WTC11 (cell line): ENCODE data around the gene FGB. TPM values are rescaled to one million over a fixed set of nuclear protein-coding genes. Genes with fewer than 3 reads are reported as not detected.

Source experiments
- ATAC-seq: fragments of 200-7000 bp; cut with Tn5 transposase; 2 replicates; pipeline ENCODE4 v1.10.0; 2021; ENCODE audit warnings: mild to moderate bottlenecking, moderate library complexity
- CTCF ChIA-PET: fragments of 300-600 bp; sonication (Branson Sonifier 250); formaldehyde crosslinking; loops from one replicate; lab custom pipeline; 2021; ENCODE audit warnings: antibody characterized with exemption; lab: Charles Lee
- POLR2A ChIA-PET: fragments of 350-600 bp; sonication (Branson Sonifier 250); formaldehyde crosslinking; loops from one replicate; lab custom pipeline; 2021; ENCODE audit warnings: antibody characterized with exemption; lab: Charles Lee
- DNase-seq: peaks from one replicate; pipeline ENCODE4 v3.0.0; 2021; ENCODE audit warnings: low spot score
- H3K27ac Mint-ChIP-seq: 2 replicates; pipeline ENCODE4 v1.8.0; 2021; ENCODE audit warnings: mixed read lengths
- H3K27me3 Mint-ChIP-seq: 2 replicates; pipeline ENCODE4 v1.8.0; 2021; ENCODE audit warnings: low read depth, mild to moderate bottlenecking, moderate library complexity, mixed read lengths
- H3K36me3 Mint-ChIP-seq: 2 replicates; pipeline ENCODE4 v1.8.0; 2021; ENCODE audit warnings: mixed read lengths
- H3K4me1 Mint-ChIP-seq: 2 replicates; pipeline ENCODE4 v1.8.0; 2022; ENCODE audit warnings: mixed read lengths
- H3K4me3 Mint-ChIP-seq: 2 replicates; pipeline ENCODE4 v1.8.0; 2021; ENCODE audit warnings: mild to moderate bottlenecking, moderate library complexity, mixed read lengths
- H3K9me3 Mint-ChIP-seq: 2 replicates; pipeline ENCODE4 v1.8.0; 2021; ENCODE audit warnings: mixed read lengths
- CREM ChIP-seq: sonication (generic); formaldehyde crosslinking; IDR thresholded peaks from 2 replicates; pipeline ENCODE4 v1.8.1; 2022; ENCODE audit warnings: mild to moderate bottlenecking, missing genetic modification reagents, moderate library complexity
- FOXJ3 ChIP-seq: sonication (generic); formaldehyde crosslinking; IDR thresholded peaks from 2 replicates; pipeline ENCODE4 v1.9.0; 2021; ENCODE audit warnings: missing genetic modification reagents, mild to moderate bottlenecking, borderline replicate concordance
- GABPB1 ChIP-seq: sonication (generic); formaldehyde crosslinking; IDR thresholded peaks from 2 replicates; pipeline ENCODE4 v1.8.1; 2023; ENCODE audit warnings: mild to moderate bottlenecking, missing genetic modification reagents
- GTF2I ChIP-seq: fragments of 250-450 bp; sonication (Bioruptor Pico); conservative IDR thresholded peaks from 2 replicates; pipeline ENCODE4 v1.4.0; 2021; ENCODE audit warnings: mild to moderate bottlenecking
- NFATC4 ChIP-seq: fragments of 250-450 bp; sonication (Bioruptor Pico); IDR thresholded peaks from 2 replicates; pipeline ENCODE4 v1.9.0; 2021; ENCODE audit warnings: mild to moderate bottlenecking
- RELA ChIP-seq: sonication (generic); formaldehyde crosslinking; IDR thresholded peaks from 2 replicates; pipeline ENCODE4 v1.8.1; 2022; ENCODE audit warnings: missing genetic modification reagents, mild to moderate bottlenecking, borderline replicate concordance
- SP1 ChIP-seq: sonication (generic); formaldehyde crosslinking; conservative IDR thresholded peaks from 2 replicates; pipeline ENCODE4 v1.8.1; 2022; ENCODE audit warnings: missing genetic modification reagents
- ZNF121 ChIP-seq: sonication (generic); formaldehyde crosslinking; IDR thresholded peaks from 2 replicates; pipeline ENCODE4 v1.8.0; 2023; ENCODE audit warnings: missing genetic modification reagents
- ZNF263 ChIP-seq: sonication (generic); formaldehyde crosslinking; IDR thresholded peaks from 2 replicates; pipeline ENCODE4 v1.8.1; 2022; ENCODE audit warnings: low read depth, mild to moderate bottlenecking, moderate library complexity, missing genetic modification reagents
- ZNF671 ChIP-seq: fragments of 250-450 bp; sonication (Bioruptor Pico); IDR thresholded peaks from 2 replicates; pipeline ENCODE4 v1.8.0; 2021; ENCODE audit warnings: mild to moderate bottlenecking
- total RNA-seq: library from RNA; stranded (reverse); gene quantifications from 3 replicates; pipeline ENCODE4 v1.2.3, GENCODE V29; 2021
- TF ChIP-seq, protein P1 (sequence below): sonication (generic); formaldehyde crosslinking; IDR thresholded peaks from 2 replicates; pipeline ENCODE4 v1.8.0; 2022; ENCODE audit warnings: mild to moderate bottlenecking, missing genetic modification reagents
- TF ChIP-seq, protein P2 (sequence below): sonication (generic); formaldehyde crosslinking; IDR thresholded peaks from 2 replicates; pipeline ENCODE4 v1.8.0; 2023; ENCODE audit warnings: mild to moderate bottlenecking, missing genetic modification reagents
- TF ChIP-seq, protein P3 (sequence below): sonication (generic); formaldehyde crosslinking; IDR thresholded peaks from 2 replicates; pipeline ENCODE4 v1.8.1; 2022; ENCODE audit warnings: mild to moderate bottlenecking, moderate library complexity, missing genetic modification reagents

FGB gene
- total RNA-seq, 1 experiment from 2014 or later = 2.3 TPM

DNA sequence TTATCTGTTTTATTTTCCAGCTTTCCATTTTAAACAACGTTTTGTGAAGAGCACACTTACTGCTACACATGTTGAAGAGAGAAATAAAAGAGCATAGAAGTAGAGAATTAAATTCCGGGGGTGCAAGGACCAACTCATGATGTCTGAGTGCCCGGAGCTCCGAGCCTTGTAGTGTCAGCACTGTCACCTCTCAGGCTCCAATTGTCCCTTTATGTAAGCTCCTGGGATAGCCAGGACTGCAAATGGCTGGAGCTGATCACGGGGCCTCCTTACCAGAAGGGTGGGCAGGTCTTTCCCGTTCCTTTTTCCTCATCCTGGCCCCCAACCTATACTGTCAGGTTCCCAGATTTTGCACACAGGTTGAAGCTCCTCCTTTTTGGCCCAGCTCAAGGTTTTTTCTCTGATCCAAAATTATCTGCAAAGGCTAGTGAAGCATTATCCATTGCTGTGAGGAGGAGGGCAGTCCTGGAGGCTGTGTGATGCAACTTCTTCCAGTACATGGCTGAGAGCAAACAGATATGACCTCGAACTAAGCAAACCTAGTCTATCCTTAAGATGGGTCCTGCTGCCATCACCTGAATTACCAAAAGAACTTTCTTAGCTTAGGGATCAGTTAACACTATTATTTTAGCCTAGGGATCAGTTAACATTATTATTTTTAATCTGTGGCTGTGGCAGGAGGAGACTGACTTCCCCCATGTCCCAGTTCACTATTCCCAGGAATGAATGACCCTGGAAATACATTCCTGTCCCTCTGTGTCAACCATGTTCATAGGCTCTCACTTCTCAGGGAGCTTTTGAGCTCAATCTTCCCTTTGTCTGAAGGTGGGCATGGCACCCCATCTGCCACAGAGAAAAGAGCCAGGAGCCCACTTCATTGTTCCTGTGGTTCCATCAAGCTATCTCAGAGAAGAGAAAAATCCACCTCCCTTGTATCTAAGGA lies 49.9 kb downstream of the FGB start, which contains the start of gene FGG:
Gene FGG (minus strand): TSS at position 185 of the 943 bp plus-strand sequence. CDS start 47 bp downstream, at position 138.
- H3K27me3 Mint-ChIP-seq = no peaks in the 10 kb centered on the region; the same call in 1 of the 2 replicates

DNA sequence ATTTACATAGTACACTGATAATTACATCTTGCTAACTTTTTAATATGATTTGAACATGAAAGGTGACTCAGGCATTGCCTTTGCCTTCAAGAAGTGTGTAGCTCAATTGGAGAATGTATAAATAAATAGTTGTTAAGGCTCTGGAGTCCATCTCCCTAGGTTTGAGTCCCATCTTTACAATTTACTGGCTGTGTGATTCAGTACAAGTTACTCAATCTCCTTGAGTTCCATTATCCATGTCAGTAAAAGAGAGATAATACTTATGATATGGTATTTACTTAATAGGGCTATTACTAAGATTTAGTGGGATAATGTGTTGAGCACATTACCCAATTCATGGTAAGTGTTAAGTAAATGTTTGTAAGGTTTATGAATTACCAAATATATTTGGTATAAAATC lies 51.5 kb downstream of the FGB start:
- CTCF ChIA-PET = interaction anchor here (3.9 kb wide), 1 partner anchor 55 kb away, joined by 23 read pairs; no protein-coding TSS in a partner anchor

More for the DNA sequence above, 49.9 kb downstream of the FGB start, which contains the start of gene FGG:
- ATAC-seq (no peak; the same call in 1 of the 2 replicates), DNase-seq (no peak)
- H3K4me1 Mint-ChIP-seq = peaks cover 4% of the 10 kb centered on the region
- H3K27ac Mint-ChIP-seq = no peak within 1 kb of the TSS
- POLR2A ChIA-PET = no interaction called here
- H3K36me3 Mint-ChIP-seq = no peaks in the 10 kb centered on the region
- H3K4me3 Mint-ChIP-seq = no peak within 1 kb of the TSS
- H3K9me3 Mint-ChIP-seq = no peaks in the 10 kb centered on the region
- TF ChIP-seq NFATC4 (CRISPR knock-in tag) (no peak), ZNF263 (no peak), GABPB1 (CRISPR knock-in tag) (peak; percentile 95), ZNF121 (no peak), ZNF671 (CRISPR knock-in tag) (no peak), FOXJ3 (no peak), SP1 (CRISPR knock-in tag) (no peak), RELA (CRISPR knock-in tag) (no peak)
- TF ChIP-seq, protein P1, sequence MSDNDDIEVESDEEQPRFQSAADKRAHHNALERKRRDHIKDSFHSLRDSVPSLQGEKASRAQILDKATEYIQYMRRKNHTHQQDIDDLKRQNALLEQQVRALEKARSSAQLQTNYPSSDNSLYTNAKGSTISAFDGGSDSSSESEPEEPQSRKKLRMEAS (CRISPR knock-in tag) = no peak
- TF ChIP-seq, all 79 proteins: peak for 1
- CTCF ChIA-PET = interaction anchor here (0.6 to 3.9 kb wide), 4 partner anchors 14 to 61 kb away, joined by 4 to 23 read pairs (median 4); no protein-coding TSS in a partner anchor

GRCh38 chr4:154615211-154615610 lies 52.4 kb downstream of the FGB start:
- no peaks in the 10 kb centered on the region for H3K9me3 Mint-ChIP-seq
- ChIA-PET CTCF (interaction anchor here (3.9 kb wide), 1 partner anchor 56 kb away, joined by 23 read pairs; no protein-coding TSS in a partner anchor), POLR2A (no interaction called here)
- no peak for DNase-seq
- no peaks in the 10 kb centered on the region; the same call in 1 of the 2 replicates for H3K27me3 Mint-ChIP-seq
- TF ChIP-seq, protein P2, sequence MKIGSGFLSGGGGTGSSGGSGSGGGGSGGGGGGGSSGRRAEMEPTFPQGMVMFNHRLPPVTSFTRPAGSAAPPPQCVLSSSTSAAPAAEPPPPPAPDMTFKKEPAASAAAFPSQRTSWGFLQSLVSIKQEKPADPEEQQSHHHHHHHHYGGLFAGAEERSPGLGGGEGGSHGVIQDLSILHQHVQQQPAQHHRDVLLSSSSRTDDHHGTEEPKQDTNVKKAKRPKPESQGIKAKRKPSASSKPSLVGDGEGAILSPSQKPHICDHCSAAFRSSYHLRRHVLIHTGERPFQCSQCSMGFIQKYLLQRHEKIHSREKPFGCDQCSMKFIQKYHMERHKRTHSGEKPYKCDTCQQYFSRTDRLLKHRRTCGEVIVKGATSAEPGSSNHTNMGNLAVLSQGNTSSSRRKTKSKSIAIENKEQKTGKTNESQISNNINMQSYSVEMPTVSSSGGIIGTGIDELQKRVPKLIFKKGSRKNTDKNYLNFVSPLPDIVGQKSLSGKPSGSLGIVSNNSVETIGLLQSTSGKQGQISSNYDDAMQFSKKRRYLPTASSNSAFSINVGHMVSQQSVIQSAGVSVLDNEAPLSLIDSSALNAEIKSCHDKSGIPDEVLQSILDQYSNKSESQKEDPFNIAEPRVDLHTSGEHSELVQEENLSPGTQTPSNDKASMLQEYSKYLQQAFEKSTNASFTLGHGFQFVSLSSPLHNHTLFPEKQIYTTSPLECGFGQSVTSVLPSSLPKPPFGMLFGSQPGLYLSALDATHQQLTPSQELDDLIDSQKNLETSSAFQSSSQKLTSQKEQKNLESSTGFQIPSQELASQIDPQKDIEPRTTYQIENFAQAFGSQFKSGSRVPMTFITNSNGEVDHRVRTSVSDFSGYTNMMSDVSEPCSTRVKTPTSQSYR = no peak
- TF ChIP-seq GTF2I (CRISPR knock-in tag) = no peak
- H3K4me1 Mint-ChIP-seq = peaks cover 15% of the 10 kb centered on the region
- H3K27ac Mint-ChIP-seq = no peak overlapping the region
- H3K4me3 Mint-ChIP-seq = no peak overlapping the region
- H3K36me3 Mint-ChIP-seq = no peaks in the 10 kb centered on the region
- ATAC-seq = no peak

More for the DNA sequence above, 51.5 kb downstream of the FGB start:
- ATAC-seq (no peak), DNase-seq (no peak)
- no peak overlapping the region for H3K27ac Mint-ChIP-seq
- no peak for TF ChIP-seq CREM
- TF ChIP-seq, protein P3, sequence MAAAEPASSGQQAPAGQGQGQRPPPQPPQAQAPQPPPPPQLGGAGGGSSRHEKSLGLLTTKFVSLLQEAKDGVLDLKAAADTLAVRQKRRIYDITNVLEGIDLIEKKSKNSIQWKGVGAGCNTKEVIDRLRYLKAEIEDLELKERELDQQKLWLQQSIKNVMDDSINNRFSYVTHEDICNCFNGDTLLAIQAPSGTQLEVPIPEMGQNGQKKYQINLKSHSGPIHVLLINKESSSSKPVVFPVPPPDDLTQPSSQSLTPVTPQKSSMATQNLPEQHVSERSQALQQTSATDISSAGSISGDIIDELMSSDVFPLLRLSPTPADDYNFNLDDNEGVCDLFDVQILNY (CRISPR knock-in tag) = no peak
- TF ChIP-seq, protein P2 = no peak
- H3K27me3 Mint-ChIP-seq = no peaks in the 10 kb centered on the region; the same call in 1 of the 2 replicates
- peaks cover 14% of the 10 kb centered on the region for H3K4me1 Mint-ChIP-seq
- no peak overlapping the region for H3K4me3 Mint-ChIP-seq
- H3K36me3 Mint-ChIP-seq = no peaks in the 10 kb centered on the region
- no peaks in the 10 kb centered on the region for H3K9me3 Mint-ChIP-seq
- POLR2A ChIA-PET = no interaction called here
